HG03354 (cell line): Measurements from ENCODE around the gene DMBX1.

Experiments used
- ATAC-seq: cut with Tn5 transposase; IDR thresholded peaks from one replicate; pipeline ENCODE4 v1.9.1; 2021; ENCODE audit warnings: mild to moderate bottlenecking; ENCODE audit not compliant: unreplicated experiment, poor library complexity, severe bottlenecking

Gene DMBX1

DNA sequence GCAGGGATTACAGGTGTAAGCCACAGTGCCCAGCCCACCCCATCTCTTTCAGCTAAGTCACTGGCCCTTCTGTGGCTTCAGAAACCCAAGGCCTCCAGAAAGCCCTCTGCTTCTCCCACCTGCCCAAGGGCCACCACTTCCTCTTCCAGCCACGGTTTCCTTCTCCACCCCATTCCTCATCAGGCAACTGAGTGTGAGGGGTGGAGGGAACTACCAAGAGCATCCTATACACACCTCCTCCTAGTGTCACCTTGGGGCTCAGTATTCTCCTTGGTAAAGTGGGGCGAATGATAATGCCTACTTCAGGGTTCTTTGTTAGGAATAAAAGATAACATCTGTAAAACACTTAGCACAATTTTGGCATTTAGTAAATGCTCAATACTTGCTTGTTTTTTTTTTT, 31.8 kb downstream of the DMBX1 start:
- ATAC-seq: no peak

DNA sequence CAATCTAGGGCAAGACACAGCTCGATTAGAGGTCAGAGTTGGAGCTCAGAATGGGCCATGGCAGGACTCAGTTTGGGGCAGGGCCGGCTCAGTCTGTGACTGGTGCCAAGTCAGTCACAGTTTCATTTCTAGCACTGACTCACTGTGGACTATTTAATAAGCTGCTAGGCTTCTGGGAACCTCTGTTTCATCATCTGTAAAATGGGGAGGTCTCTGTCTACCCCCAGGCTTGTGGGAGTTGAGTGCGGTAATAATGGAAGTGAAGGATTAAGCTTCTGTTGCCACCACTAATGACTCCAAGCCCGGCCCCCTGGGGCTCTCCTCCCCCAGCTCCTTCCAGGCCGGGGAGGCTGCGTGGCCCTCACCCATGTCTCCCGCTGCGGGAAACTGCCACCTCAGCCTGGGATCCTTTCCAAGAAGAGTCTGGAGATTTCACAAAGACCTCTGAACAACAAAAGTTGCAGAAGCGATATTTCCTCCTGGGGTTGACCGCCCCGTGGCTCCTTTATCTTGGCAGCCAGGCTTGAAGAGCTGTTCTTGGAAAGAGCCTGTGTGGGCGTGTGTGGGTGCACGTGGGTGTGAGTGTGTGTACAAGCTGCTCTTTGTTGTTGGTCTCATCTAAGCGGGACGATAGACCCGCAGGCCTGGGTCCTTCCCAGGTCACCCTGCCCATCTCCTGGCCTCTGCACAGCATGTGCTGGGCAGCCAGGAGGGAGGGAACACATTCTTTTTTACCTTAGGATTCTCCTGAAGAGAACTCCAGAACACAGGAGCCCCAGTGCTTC, 32.7 kb downstream of the DMBX1 start:
- ATAC-seq: no peak

DNA sequence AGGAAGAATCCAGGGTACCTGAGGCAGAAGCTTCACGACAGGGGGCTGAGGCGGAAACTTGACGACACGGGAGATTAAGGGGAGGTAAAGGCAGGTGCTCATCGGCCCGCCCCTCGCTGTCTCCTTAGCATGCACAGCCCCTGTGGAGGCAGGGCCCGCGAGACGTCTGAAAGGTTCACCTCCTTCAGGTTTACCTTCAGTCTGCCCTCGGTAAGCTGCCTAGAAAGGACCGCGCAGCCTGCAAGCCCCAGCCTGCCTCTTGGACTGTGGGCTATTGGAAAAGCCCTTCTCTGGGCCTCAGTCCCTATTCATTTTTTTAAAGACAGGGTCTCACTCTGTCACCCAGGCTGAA, 33.3 kb downstream of the DMBX1 start:
- no peak for ATAC-seq

DNA sequence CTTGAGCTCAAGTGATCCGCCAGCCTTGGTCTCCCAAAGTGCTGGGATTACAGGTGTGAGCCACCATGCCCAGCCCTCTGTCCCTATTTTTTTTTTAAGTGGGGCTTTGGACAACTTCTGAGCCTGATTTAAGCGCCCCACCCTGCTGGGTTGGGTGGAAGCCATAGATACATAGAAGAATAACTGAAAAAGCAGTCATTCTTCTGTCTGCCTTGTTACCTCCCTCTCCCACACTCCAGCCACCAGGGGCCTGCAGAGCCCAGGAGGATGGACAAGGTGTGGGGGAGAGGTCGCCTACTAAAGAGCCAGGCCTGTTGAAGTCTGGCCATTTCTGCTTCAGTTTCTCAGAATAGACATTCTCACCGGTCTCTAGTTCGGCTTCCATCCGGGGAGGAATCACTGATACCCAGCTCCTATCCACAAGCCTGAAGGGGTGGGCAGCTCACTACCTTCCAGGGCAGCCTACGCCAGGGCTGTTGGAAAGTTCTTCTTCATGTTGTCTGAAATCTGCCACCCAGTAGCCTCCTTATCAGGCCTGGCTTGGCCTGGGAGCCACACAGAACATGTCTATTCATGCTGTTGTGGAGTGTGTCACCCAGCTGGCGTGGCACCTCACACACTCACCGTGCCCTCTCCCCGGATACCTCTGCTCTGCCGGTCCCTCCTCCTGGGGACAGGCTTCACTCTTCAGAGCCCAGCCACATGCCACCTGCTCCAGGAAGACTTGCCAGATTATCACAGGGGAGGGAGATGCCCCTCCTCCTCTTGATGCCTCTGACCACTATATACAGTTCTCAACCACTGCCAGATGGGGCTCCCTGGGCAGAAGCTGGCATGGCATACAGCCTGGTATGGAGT, 34.1 kb downstream of the DMBX1 start:
- no peak for ATAC-seq

DNA sequence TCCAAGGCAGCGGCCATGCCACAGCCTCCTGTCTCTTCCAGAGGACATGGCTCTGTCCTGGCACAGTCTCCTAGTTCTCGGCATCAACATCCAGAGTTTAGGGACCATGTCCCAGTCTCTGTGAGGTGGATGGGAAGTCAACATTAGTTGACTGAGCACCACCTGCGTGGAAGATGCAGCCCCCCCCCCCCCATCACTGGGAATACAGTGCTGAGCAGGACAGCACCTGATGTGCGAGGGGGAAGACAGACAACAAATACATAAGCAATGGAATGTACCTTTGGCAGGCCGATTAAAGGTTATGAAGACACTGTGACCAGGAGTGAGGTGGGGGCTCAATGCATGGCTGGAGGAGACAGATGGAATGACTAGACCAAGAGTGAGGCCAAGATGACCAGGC, 35.2 kb downstream of the DMBX1 start:
- ATAC-seq: no peak

DNA sequence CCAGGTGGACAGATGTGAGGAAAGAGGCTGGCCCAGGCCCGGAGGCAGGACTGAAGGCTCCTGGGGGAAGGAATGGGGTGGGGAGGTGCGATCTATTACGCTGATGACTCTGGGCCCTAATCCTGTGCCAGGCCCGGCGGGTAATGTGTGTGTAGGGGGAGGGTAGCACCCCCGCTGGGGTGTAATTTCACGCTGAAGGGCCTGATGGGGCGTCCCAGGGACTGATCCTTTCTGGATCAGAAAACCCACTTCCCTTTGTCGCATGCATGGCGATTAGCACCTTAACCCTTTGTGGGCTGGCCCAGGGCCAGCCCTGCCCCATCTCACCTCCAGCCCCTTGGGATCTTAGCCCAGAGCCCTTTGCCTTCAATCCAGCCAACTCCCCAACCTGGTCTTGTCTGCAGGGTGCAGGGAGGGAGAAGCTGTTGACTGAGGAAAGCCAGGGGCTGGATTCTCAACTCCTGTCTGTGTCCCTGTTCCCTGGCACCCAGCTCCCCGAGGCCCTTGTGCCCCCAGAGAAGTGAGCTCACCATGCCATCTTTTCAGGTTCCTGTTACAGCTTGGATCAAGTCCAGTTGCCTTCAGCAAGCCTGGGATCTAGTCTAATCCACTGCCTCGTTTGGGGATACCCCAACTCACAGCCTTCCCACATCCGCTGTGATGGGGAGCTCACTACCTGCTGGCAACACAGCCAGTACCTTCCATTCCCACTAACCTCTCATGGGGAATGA, 35.8 kb downstream of the DMBX1 start:
- no peak for ATAC-seq

DNA sequence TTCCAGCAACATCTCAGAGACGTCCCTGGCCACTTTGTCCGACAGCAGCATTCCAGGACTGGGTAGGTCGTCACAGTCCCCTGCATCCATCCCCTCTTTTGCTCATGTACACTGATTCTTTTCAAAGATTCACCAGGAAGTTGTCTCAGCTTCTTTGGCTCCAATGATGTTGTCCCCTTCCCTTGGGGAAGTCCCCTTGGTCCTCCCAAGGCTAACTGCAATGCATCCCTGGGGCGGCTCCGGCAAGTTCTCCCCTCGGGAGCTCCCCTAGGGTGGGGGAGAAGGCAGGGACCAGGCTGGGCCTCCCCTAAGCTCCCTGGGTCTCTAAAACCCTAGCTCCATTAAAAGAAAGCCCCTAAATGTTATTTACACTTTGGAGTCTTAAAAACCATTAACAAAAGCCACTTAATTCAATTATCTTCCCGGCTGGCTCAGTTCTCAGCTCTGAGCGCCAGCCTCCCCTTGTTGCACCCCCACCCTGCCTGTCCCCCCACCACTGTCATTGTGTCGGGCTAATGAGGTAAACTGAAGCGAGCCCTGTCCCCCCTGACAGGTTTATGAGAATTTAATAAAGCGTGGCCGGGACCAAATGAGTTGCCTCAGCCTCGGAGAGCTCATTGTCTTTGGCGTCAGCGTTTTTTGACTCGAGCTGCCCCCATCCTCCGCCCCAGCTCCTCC, 36.5 kb downstream of the DMBX1 start:
- no peak for ATAC-seq

DNA sequence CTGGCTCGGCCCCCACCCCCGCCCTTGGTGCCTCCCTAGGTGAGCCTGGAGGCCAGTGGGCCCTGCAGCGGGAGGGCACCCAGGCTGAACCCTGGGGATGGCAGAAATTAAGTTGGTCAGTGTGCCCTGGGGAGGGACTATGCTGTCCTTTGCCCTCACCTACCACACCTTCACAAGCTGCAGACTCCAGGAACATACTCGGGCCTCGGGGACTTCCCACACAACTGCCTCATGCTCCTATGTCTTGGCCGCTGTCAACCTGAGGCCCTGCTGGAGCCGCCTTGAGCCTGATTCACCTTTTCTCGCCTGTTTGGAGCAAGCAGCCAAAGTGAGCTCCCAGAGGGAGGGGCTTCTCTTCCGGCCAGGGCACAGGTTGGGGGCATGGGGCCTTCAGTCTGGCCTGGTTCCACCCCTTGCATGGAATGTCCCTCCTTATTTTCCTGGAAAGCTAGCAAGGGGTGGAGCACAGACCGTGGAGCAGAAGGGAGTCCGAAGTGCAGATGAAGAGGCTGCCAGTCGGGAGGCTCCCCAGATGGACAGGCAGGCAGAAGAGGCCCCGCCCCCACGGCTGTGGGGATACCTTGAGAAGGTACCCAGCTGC, 37.2 kb downstream of the DMBX1 start:
- ATAC-seq: no peak

DNA sequence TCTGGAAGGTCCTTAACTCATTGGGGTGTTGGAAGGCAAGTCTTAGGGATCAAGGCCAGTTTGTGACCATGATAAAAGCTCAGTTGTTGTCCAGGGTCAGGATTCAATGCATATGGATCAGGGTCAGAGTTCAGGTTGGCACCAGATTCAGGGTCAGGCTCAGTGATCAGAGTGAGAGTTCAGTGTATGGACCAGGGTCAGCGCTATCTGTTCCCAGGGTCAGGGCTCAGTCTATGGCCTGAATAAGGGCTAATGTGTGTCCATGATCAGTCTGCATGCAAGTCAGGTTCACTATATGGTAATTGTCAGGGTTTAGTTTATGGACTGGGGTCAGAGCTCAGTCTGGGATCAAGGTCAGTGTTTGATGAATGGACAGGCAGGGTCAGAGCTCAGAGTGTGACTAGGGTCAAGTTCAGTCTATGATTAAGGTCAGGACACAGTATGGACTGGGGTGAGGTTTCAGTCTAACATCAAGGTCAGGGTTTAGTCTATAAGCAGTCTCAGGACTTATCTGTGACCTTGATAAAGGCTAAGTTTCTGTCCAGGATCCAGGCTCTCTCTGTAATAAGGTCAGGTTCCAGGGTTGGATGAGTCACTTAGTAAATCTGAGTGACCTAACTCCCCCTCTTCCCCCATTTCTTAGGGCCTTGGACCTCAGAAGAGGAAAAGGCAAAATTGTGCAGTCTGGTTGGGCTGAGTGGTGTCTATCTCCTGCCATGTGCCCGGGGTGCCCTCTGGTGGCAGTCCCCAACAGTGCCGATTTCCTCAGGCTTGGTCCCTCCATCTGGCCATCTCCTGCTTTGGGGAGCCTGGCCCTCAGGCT, 38.0 kb downstream of the DMBX1 start:
- peak; percentile 73 for ATAC-seq

DNA sequence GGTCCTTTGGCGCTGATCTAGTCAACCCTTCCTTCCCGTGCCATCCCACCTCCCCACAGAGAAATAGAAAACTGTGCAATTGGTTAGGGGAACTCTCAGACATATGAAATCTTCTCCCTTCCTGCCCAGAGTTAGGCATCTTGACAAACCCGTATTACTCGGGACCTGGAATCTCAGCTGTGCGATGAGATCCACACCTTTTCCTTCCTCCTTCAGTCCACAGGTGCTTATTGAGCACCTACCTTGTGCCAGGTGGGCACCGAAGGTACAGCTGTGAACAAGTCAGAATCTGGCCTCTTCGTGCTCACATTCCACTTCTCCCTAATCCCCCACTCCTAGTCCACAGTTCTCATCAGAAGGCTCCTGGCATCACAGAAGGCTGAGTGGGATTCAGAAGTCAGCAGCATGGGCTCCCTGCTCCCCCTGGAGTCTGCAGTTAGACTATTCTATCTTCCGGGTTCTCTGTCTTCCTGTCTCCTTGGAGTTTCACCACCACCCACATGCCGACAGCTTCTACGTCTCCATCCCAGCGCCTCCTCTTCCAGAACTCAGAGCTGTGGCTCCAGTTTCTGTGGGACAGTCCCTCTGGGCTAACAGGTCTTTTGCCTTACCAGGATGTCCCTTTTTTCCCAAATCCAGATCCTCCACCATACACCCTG, 38.8 kb downstream of the DMBX1 start:
- ATAC-seq: no peak

DNA sequence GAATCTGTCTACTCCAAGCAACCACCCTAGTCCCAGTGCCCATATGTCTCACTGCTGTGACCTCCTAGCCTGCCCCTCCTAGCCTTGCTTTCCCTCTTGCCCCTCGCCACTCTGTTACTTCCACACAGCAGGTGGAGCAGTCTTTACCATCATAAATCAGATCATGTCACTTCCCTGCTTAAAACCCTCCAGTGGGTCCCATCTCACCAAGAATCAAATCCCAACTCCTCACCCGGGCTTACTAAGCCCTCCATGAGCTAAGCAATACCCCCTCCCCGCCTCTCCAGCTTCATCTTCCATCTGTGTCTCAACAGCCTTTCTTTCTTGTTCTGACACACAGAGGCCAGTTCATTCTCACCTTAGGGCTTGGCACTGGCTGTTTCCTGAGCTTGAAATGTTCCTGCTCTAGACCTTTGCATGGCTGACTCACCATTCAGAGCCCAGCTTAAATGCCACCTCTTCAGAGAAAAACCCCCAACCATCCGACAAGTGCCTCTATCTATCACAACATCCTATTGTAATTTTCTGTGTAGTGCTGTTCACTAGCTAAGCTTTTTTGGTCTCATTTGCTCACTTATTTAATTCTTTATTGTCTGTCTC, 39.5 kb downstream of the DMBX1 start:
- no peak for ATAC-seq

DNA sequence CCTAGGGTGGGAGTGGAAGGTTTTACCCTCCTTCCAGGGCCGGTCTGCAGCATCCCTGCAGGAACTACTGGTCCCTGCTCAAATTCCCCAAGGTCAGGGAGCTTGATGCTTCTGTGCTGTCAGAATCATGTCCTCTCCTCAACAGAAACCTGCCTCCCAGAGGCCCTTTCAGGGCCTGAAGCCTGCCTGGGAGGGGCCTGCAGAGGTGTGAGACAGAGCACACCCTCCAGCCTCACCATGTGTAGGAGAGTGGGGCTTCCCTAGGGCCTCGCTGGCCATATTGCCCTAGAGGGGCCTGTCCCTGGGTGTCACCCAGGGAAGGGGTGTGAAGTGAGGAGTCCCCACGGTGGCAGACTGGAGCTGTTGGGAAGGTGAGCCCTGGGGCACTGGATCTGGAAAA, 40.7 kb downstream of the DMBX1 start:
- ATAC-seq: no peak

DNA sequence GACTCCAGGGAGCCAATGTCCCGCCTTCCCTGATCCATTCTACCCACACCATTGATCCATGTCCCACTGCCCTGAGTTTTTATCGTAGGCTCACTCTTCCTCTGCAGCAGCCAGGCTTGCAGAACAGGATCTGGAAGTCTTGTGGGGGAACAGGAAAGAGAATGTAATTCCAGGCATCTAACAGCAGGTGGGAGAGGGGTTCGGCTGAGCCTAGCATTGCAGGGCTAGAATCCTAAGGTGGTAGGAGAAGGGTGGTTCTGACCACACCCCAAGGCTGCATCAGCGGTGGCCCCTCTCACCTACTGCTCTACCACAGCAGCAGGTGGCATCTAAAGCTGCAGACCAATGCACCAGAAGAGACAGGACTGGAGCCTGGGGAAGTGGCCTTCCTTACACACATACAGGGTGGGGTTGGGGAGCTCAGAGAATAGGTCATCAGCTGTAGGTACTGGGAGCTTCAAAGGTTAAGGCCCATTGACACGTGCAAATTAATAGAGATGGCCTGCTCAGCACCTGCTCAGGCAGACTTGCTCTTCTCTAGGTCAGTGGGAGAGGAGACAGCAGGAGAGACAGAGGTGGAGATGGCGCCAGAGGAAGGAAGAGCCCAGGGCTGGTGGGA, 41.3 kb downstream of the DMBX1 start:
- no peak for ATAC-seq

DNA sequence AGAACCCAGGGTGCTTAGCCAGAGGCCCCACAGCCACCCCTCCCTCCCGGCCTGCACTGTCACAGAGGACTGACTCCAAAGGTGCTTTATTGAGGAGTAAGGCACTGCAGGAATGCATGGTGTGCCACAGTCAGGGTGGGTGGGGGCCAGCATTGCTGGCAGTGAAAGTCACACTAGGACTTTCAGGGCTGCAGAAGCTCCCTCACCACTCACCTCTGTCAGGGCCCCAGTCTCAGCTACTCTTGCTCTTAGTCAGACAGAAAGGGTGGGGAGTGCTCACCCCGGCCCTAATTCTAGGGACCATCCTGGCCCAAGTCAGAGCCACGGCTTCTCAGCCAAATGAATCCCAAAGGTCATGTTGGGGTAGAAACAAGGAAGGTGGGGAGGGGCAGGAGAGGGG, 42.5 kb downstream of the DMBX1 start:
- ATAC-seq: no peak

DNA sequence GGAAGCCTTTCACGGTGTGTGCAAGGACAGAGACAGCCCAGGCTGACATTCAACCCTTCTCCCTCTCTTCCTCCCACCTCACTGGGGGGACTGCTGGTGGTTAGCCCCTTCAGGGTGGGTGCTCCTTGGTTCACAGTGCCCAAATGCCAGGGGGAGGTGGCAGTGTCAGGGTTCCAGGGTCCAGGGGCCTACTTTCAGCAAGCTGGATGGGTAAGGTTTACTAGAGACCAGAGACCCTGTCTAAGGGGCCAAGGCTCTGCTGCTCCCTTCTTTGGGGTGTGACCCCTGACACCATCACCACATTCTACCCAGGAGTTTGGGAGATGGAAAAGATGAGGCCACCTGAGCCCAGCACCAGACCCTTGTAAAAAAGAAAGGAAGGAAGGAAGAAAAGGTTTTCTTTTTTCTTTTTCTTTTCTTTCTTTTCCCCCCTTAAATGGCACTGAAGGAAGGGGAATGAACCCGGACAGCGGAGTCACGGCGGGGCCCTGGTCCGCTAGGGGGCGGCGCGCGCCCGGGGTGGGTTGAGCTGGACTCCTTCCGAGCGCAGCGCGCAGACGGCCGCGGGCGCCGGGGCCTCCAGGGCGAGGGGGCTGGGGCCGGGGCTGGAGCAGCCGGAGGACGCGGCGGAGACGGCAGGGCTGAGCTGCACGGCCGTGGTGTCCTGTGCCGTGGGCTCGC, 43.0 kb downstream of the DMBX1 start:
- ATAC-seq: peak; percentile 45

DNA sequence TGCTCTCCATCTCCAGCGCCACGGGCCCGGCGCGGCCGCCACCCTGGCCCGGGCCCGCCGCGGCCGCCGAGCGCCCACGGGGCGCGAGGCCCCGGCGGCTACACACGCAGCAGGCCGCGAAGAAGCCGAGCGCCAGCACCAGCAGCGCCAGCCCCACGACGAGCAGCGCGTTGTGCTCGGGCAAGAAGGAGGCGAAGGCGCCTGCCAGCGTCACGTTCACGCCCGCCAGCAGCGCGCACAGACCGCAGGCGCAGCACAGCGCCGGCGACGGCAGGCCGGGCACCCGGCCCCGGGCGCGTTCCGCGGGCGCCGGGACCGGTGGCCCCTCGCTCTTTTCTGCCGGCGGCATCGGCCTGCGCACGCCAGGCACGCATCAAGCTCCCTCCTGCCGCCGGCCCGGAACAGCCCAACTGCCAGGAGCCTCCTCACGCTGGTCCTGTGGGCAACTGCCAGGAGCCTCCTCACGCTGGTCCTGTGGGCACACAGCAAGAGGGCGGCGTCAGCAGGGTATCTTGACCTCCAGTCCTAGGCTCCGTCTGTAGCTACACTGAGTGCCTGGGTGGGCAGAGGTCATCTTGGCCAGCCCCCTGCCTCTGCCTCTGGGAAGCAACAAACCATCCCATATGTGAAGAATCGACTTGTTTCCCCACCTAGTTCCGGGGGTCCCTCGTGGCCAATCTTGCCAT, 43.7 kb downstream of the DMBX1 start:
- peak; percentile 40 for ATAC-seq
